Measurements from ENCODE around the gene RPS26. TPM values are rescaled to one million over a fixed set of nuclear protein-coding genes. Genes with fewer than 3 reads are reported as not detected.
A peak's percentile ranks its signal among the peaks of the same experiment; 100 is the strongest.

Gene RPS26
- total and polyA plus RNA-seq, 9 of the 15 experiments (the other 6 are each of a cell fraction or from before 2014, with no cell fraction given): 70.2 to 1,589 (median 852) TPM

GRCh38 chr12:56041552-56042429 lies at the start of gene RPS26 (continued):
- TF ChIP-seq, protein P1, sequence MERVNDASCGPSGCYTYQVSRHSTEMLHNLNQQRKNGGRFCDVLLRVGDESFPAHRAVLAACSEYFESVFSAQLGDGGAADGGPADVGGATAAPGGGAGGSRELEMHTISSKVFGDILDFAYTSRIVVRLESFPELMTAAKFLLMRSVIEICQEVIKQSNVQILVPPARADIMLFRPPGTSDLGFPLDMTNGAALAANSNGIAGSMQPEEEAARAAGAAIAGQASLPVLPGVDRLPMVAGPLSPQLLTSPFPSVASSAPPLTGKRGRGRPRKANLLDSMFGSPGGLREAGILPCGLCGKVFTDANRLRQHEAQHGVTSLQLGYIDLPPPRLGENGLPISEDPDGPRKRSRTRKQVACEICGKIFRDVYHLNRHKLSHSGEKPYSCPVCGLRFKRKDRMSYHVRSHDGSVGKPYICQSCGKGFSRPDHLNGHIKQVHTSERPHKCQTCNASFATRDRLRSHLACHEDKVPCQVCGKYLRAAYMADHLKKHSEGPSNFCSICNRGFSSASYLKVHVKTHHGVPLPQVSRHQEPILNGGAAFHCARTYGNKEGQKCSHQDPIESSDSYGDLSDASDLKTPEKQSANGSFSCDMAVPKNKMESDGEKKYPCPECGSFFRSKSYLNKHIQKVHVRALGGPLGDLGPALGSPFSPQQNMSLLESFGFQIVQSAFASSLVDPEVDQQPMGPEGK (CRISPR knock-in tag; IDR thresholded peaks at IDR 0.05; ENCODE audit: borderline replicate concordance): no peak
- no peak for TF ChIP-seq KAT7 (CRISPR knock-in tag; IDR thresholded peaks at IDR 0.05; ENCODE audit: borderline replicate concordance)
- TF ChIP-seq SRF (CRISPR knock-in tag; IDR thresholded peaks at IDR 0.05): 0 out of 4 replicates have a peak, but pooled peaks of 1 of the 2 experiments have one; percentile 4
- peak; percentile 20; the same call in 1 of the 2 replicates for TF ChIP-seq ZNF12 (CRISPR knock-in tag; IDR thresholded peaks at IDR 0.05)
- no peak for TF ChIP-seq SMARCB1 (IDR thresholded peaks at IDR 0.05; ENCODE audit: insufficient read length, low read depth)
- no peak for TF ChIP-seq IRF2 (CRISPR knock-in tag; IDR thresholded peaks at IDR 0.05)
- no peak for TF ChIP-seq PHB2 (IDR thresholded peaks at IDR 0.05; ENCODE audit: low read depth)
- 0 out of 2 replicates have a peak, but pooled peaks have one; percentile 40 for TF ChIP-seq PTBP1 (IDR thresholded peaks at IDR 0.05; ENCODE audit: low read depth, low read length)
- TF ChIP-seq FOXP1 (CRISPR knock-in tag; IDR thresholded peaks at IDR 0.05): peak; percentile 52; the same call in 1 of the 2 replicates
- TF ChIP-seq PTRF (tag; IDR thresholded peaks at IDR 0.05): no peak
- TF ChIP-seq NRF1 (conservative IDR thresholded peaks at IDR 0.05 in 1 of 2, IDR thresholded peaks at IDR 0.05 in 1 of 2): peak; percentile 77 to 83
- TF ChIP-seq TEAD2 (tag; IDR thresholded peaks at IDR 0.05): no peak
- no peak for TF ChIP-seq KLF10 (CRISPR knock-in tag; IDR thresholded peaks at IDR 0.05)
- no peak; the same call in 1 of the 2 replicates for TF ChIP-seq BACH1 (tag; IDR thresholded peaks at IDR 0.05)
- TF ChIP-seq SNIP1 (IDR thresholded peaks at IDR 0.05; ENCODE audit: low read depth): no peak
- peak; percentile 57 for TF ChIP-seq SMC3 (conservative IDR thresholded peaks at IDR 0.05; ENCODE audit: insufficient read depth, low read depth, low read length)
- peak; percentile 54; the same call in 1 of the 2 replicates for TF ChIP-seq HMBOX1 (IDR thresholded peaks at IDR 0.05)
- TF ChIP-seq GTF2E2 (tag; IDR thresholded peaks at IDR 0.05): peak; percentile 95; the same call in 1 of the 2 replicates
- no peak for TF ChIP-seq SIRT6 (IDR thresholded peaks at IDR 0.05; ENCODE audit: low read depth, low read length)
- no peak for TF ChIP-seq EWSR1 (IDR thresholded peaks at IDR 0.05; ENCODE audit: borderline replicate concordance, low read depth, partially characterized antibody)
